Measurements from ENCODE around the gene PLBD2.

- TF ChIP-seq EZH2phosphoT487 (IDR thresholded peaks at IDR 0.05; ENCODE audit: borderline replicate concordance, low read length) (no peak), EZH2 (IDR thresholded peaks at IDR 0.05; ENCODE audit: low read length, unreplicated experiment) (no peak)
Observed at GRCh38 chr12:113437729-113438100, 79.3 kb downstream of the PLBD2 start.
